AG04450 (cell line): ENCODE results near the gene NF2. TPM values are rescaled to one million over a fixed set of nuclear protein-coding genes. Genes with fewer than 3 reads are reported as not detected.

Experiments used
- CTCF ChIA-PET: fragments of 300-600, 350-600 bp; formaldehyde crosslinking; extraction: SDS; loops from one replicate; lab custom pipeline; 2022; ENCODE audit warnings: antibody characterized with exemption, inconsistent platforms; lab: Charles Lee
- POLR2A ChIA-PET: fragments of 350-600 bp; formaldehyde crosslinking; extraction: SDS; loops from one replicate; lab custom pipeline; 2021; ENCODE audit warnings: antibody characterized with exemption, inconsistent platforms; lab: Yijun Ruan, JAX
- DNase-seq: peaks from one replicate; pipeline ENCODE4 v3.0.0-alpha.2; 2011; ENCODE audit warnings: low read depth, low spot score
- H3K27ac ChIP-seq: one replicate; pipeline ENCODE4 v1.5.1; 2012; ENCODE audit warnings: low read depth, low read length, control low read depth
- H3K27me3 ChIP-seq: one replicate; pipeline ENCODE4 v1.6.0; 2012; ENCODE audit warnings: low read length; ENCODE audit not compliant: control insufficient read depth, insufficient read depth
- H3K4me3 ChIP-seq: 2 replicates; pipeline ENCODE4 v1.5.1; 2011; ENCODE audit warnings: mild to moderate bottlenecking, low read depth, low read length, control low read depth
- H3K9me3 ChIP-seq: 2 replicates; pipeline ENCODE4 v1.5.1; 2012; ENCODE audit warnings: low read length; ENCODE audit not compliant: control insufficient read depth, insufficient read depth
- CTCF ChIP-seq: IDR thresholded peaks from 2 replicates; pipeline ENCODE4 v1.5.1; 2011; ENCODE audit warnings: low read depth, low read length, control low read depth, inconsistent platforms
- polyA plus RNA-seq: library from polyadenylated mRNA; depleted of rRNA; stranded (reverse); fragments of >200 nt; gene quantifications from 2 replicates; pipeline ENCODE4 v1.2.3, GENCODE V29; 2011

Gene NF2
- polyA plus RNA-seq, 1 experiment, result 57.6 TPM

- no peak for TF ChIP-seq CTCF
- ChIA-PET CTCF (interaction anchor here (1.1 kb wide), 1 partner anchor 405 kb away, joined by 4 read pairs; no protein-coding TSS in a partner anchor), POLR2A (no interaction called here)
- DNase-seq, result no peak
- no peaks in the 10 kb centered on the region for H3K27me3 ChIP-seq
- no peaks in the 10 kb centered on the region for H3K9me3 ChIP-seq
- no peak overlapping the region for H3K27ac ChIP-seq
- no peak overlapping the region for H3K4me3 ChIP-seq
Observed at GRCh38 chr22:29683536-29683935, 80.1 kb downstream of the NF2 start.

- Histone ChIP-seq H3K27me3 (no peaks in the 10 kb centered on the region), H3K4me3 (no peak overlapping the region), H3K9me3 (no peaks in the 10 kb centered on the region), H3K27ac (no peak overlapping the region)
- POLR2A ChIA-PET, result no interaction called here
- TF ChIP-seq CTCF, result no peak
- CTCF ChIA-PET, result no interaction called here
- DNase-seq, result no peak
Observed at GRCh38 chr22:29684244-29684643, 80.8 kb downstream of the NF2 start.

GRCh38 chr22:29689206-29689879 lies 85.9 kb downstream of the NF2 start:
- no peak for DNase-seq
- Histone ChIP-seq H3K27me3 (no peaks in the 10 kb centered on the region), H3K27ac (no peak overlapping the region), H3K4me3 (no peak overlapping the region), H3K9me3 (no peaks in the 10 kb centered on the region)
- CTCF ChIA-PET, result interaction anchor here (0.7 to 4.3 kb wide), 21 partner anchors 9 to 566 kb away, joined by 3 to 35 read pairs (median 5); partner anchors contain the start of genes UQCR10 and ZMAT5
- POLR2A ChIA-PET, result interaction anchor here (0.5 to 0.9 kb wide), 4 partner anchors 121 to 400 kb away, joined by 4 to 8 read pairs (median 4); partner anchors contain the start of gene THOC5
- no peak for TF ChIP-seq CTCF

- ChIA-PET POLR2A (interaction anchor here (0.5 to 0.9 kb wide), 3 partner anchors 121 to 399 kb away, joined by 4 to 8 read pairs (median 5); partner anchors contain the start of gene THOC5), CTCF (interaction anchor here (0.5 to 4.3 kb wide), 23 partner anchors 9 to 566 kb away, joined by 3 to 35 read pairs (median 4); partner anchors contain the start of genes UQCR10 and ZMAT5)
- TF ChIP-seq CTCF, result peak; percentile 90
- peak; percentile 16 for DNase-seq
- H3K27me3 ChIP-seq, result no peaks in the 10 kb centered on the region
- no peak overlapping the region for H3K4me3 ChIP-seq
- H3K27ac ChIP-seq, result no peak overlapping the region
- H3K9me3 ChIP-seq, result no peaks in the 10 kb centered on the region
Observed at GRCh38 chr22:29689880-29690213, 86.4 kb downstream of the NF2 start.

GRCh38 chr22:29690476-29690875 lies 87.0 kb downstream of the NF2 start:
- ChIA-PET POLR2A (interaction anchor here (0.9 kb wide), 1 partner anchor 137 kb away, joined by 5 read pairs; the partner anchor contains the start of gene THOC5), CTCF (interaction anchor here (0.5 to 4.3 kb wide), 16 partner anchors 8 to 565 kb away, joined by 3 to 35 read pairs (median 6); no protein-coding TSS in a partner anchor)
- no peak overlapping the region for H3K4me3 ChIP-seq
- no peak for TF ChIP-seq CTCF
- H3K9me3 ChIP-seq, result no peaks in the 10 kb centered on the region
- H3K27me3 ChIP-seq, result no peaks in the 10 kb centered on the region
- no peak overlapping the region for H3K27ac ChIP-seq
- DNase-seq, result no peak
